Esophagus (tissue), 2 donors: ENCODE measurements around the gene PDZD4. TPM values are rescaled to one million over a fixed set of nuclear protein-coding genes. Genes with fewer than 3 reads are reported as not detected.

Experiments used
- H3K27ac ChIP-seq, 2 donors: one replicate each; pipeline ENCODE4 v1.5.1; 2013; ENCODE audit warnings: low read depth in 2 of 2, mild to moderate bottlenecking in 2 of 2, inconsistent platforms in 1 of 2, low read length in 1 of 2, moderate library complexity in 1 of 2
- H3K27me3 ChIP-seq, 2 donors: one replicate each; pipeline ENCODE4 v1.6.1; 2013; ENCODE audit warnings: low read length in 2 of 2, control low read depth in 1 of 2, mild to moderate bottlenecking in 1 of 2; ENCODE audit not compliant: insufficient read depth in 2 of 2, control insufficient read depth in 1 of 2
- H3K36me3 ChIP-seq, 2 donors: one replicate each; pipeline ENCODE4 v1.6.1; 2013; ENCODE audit warnings: low read length in 1 of 2; ENCODE audit not compliant: control insufficient read depth in 2 of 2, insufficient read depth in 2 of 2
- H3K4me1 ChIP-seq, 2 donors: one replicate each; pipeline ENCODE4 v1.6.1; 2013; ENCODE audit warnings: low read length in 1 of 2; ENCODE audit not compliant: control insufficient read depth in 2 of 2, insufficient read depth in 2 of 2
- H3K4me3 ChIP-seq, 2 donors: one replicate each; pipeline ENCODE4 v1.5.1; 2013; ENCODE audit warnings: low read length in 2 of 2, mild to moderate bottlenecking in 2 of 2, low read depth in 1 of 2, moderate library complexity in 1 of 2
- H3K9me3 ChIP-seq, 2 donors: one replicate each; pipeline ENCODE4 v1.6.1; 2013; ENCODE audit warnings: mild to moderate bottlenecking in 2 of 2, low read depth in 1 of 2, low read length in 1 of 2, moderate library complexity in 1 of 2; ENCODE audit not compliant: control insufficient read depth in 2 of 2, insufficient read depth in 1 of 2
- WGBS, 2 donors: extraction: QIAGEN DNeasy Blood & Tissue Kit; methylation state at CpG; one replicate each; pipeline ENCODE4 v1.1.7; 2013; 5-methylcytosine and 5-hydroxymethylcytosine counted together
- polyA plus RNA-seq, 2 donors: library from polyadenylated mRNA; stranded (reverse); fragments of 200-250 nt; gene quantifications; one replicate each; pipeline ENCODE4 v1.2.3, GENCODE V29; 2013
- donor health status: healthy with polysubstance abuse.
- donor health status: Bipolar disorder and iron deficiency.

PDZD4 gene
- polyA plus RNA-seq, 2 donors, result 2.3 to 4.0 TPM

GRCh38 chrX:153769865-153770600, 60.3 kb downstream of the PDZD4 start:
- WGBS, 2 donors, result 85% methylated on average over 25 of the region's 25 CpGs
- Histone ChIP-seq H3K36me3 (peaks cover 0 to 7% of the 10 kb centered on the region in 2 donors), H3K4me1 (peaks cover 0 to 21% of the 10 kb centered on the region in 2 donors), H3K27ac (no peak overlapping the region), H3K9me3 (no peaks in the 10 kb centered on the region), H3K27me3 (no peaks in the 10 kb centered on the region), H3K4me3 (no peak overlapping the region)

GRCh38 chrX:153769158-153769864, 61.0 kb downstream of the PDZD4 start:
- H3K9me3 ChIP-seq, result no peaks in the 10 kb centered on the region
- no peak overlapping the region for H3K4me3 ChIP-seq
- H3K4me1 ChIP-seq, result peaks cover 0 to 28% of the 10 kb centered on the region in 2 donors
- H3K27me3 ChIP-seq, result no peaks in the 10 kb centered on the region
- 81 to 86% methylated on average over 23 of the region's 23 CpGs for WGBS, 2 donors
- H3K27ac ChIP-seq, result no peak overlapping the region
- peaks cover 0 to 7% of the 10 kb centered on the region in 2 donors for H3K36me3 ChIP-seq

- Histone ChIP-seq H3K27ac (no peak overlapping the region), H3K27me3 (no peaks in the 10 kb centered on the region), H3K4me3 (no peak overlapping the region), H3K4me1 (peaks cover 0 to 29% of the 10 kb centered on the region in 2 donors), H3K9me3 (no peaks in the 10 kb centered on the region), H3K36me3 (peaks cover 0 to 7% of the 10 kb centered on the region in 2 donors)
- 85 to 89% methylated on average over 15 to 22 of the region's 22 CpGs for WGBS, 2 donors
These were observed 61.8 kb downstream of the PDZD4 start for GRCh38 chrX:153768311-153769157.

- Histone ChIP-seq H3K36me3 (peaks cover 0 to 7% of the 10 kb centered on the region in 2 donors), H3K4me3 (no peak overlapping the region), H3K27ac (no peak overlapping the region), H3K27me3 (no peaks in the 10 kb centered on the region), H3K9me3 (no peaks in the 10 kb centered on the region), H3K4me1 (peaks cover 0 to 29% of the 10 kb centered on the region in 2 donors)
- WGBS, 2 donors, result 94 to 95% methylated on average over 20 of the region's 20 CpGs
These were observed 62.7 kb downstream of the PDZD4 start for GRCh38 chrX:153767674-153768055.

- Histone ChIP-seq H3K36me3 (peaks cover 0 to 7% of the 10 kb centered on the region in 2 donors), H3K9me3 (no peaks in the 10 kb centered on the region), H3K27ac (no peak overlapping the region), H3K4me3 (no peak overlapping the region), H3K27me3 (no peaks in the 10 kb centered on the region), H3K4me1 (peaks cover 0 to 29% of the 10 kb centered on the region in 2 donors)
- 76 to 78% methylated on average over 51 to 56 of the region's 56 CpGs for WGBS, 2 donors
These were observed 63.3 kb downstream of the PDZD4 start for GRCh38 chrX:153766871-153767673.

GRCh38 chrX:153766098-153766817, 64.1 kb downstream of the PDZD4 start:
- H3K9me3 ChIP-seq, result no peaks in the 10 kb centered on the region
- WGBS, 2 donors, result 20 to 62% methylated on average over 20 to 21 of the region's 21 CpGs
- H3K36me3 ChIP-seq, result peaks cover 0 to 4% of the 10 kb centered on the region in 2 donors
- no peak overlapping the region for H3K27ac ChIP-seq
- H3K4me3 ChIP-seq, result no peak overlapping the region
- no peaks in the 10 kb centered on the region for H3K27me3 ChIP-seq
- peaks cover 0 to 29% of the 10 kb centered on the region in 2 donors for H3K4me1 ChIP-seq

GRCh38 chrX:153765138-153766079, 64.9 kb downstream of the PDZD4 start:
- 46 to 67% methylated on average over 27 of the region's 27 CpGs for WGBS, 2 donors
- Histone ChIP-seq H3K27me3 (no peaks in the 10 kb centered on the region), H3K9me3 (no peaks in the 10 kb centered on the region), H3K4me3 (no peak overlapping the region), H3K27ac (peak overlapping the region in 1 of 2 donors; percentile 22), H3K36me3 (peaks cover 0 to 3% of the 10 kb centered on the region in 2 donors), H3K4me1 (peaks cover 0 to 29% of the 10 kb centered on the region in 2 donors)

- H3K9me3 ChIP-seq, result no peaks in the 10 kb centered on the region
- 42 to 69% methylated on average over 7 of the region's 7 CpGs for WGBS, 2 donors
- peaks cover 0 to 3% of the 10 kb centered on the region in 2 donors for H3K36me3 ChIP-seq
- H3K4me1 ChIP-seq, result peaks cover 0 to 29% of the 10 kb centered on the region in 2 donors
- no peaks in the 10 kb centered on the region for H3K27me3 ChIP-seq
- no peak overlapping the region for H3K27ac ChIP-seq
- peak overlapping the region in 1 of 2 donors; percentile 47 for H3K4me3 ChIP-seq
These were observed 65.6 kb downstream of the PDZD4 start for GRCh38 chrX:153764786-153765137.
